Measurements from ENCODE around the gene TMEM63C.
A peak's percentile ranks its signal among the peaks of the same experiment; 100 is the strongest.

TMEM63C gene

GRCh38 chr14:77199590-77199989, 18.0 kb downstream of the TMEM63C start:
- no peak for ATAC-seq
- DNase-seq, result no peak

- no peak for ATAC-seq
- DNase-seq, result no peak
Measured at GRCh38 chr14:77200406-77200985, 18.9 kb downstream of the TMEM63C start.

- ATAC-seq (no peak), DNase-seq (no peak)
Measured at GRCh38 chr14:77201696-77202095, 20.1 kb downstream of the TMEM63C start.

- ATAC-seq, result no peak
- DNase-seq, result no peak
Measured at GRCh38 chr14:77203611-77204458, 22.2 kb downstream of the TMEM63C start.

GRCh38 chr14:77204459-77204771, 22.8 kb downstream of the TMEM63C start:
- DNase-seq (no peak), ATAC-seq (no peak)

GRCh38 chr14:77204907-77205306, 23.3 kb downstream of the TMEM63C start:
- no peak for ATAC-seq
- no peak for DNase-seq

- ATAC-seq (no peak), DNase-seq (no peak)
Measured at GRCh38 chr14:77205566-77205965, 24.0 kb downstream of the TMEM63C start.

GRCh38 chr14:77206261-77206824, 24.7 kb downstream of the TMEM63C start:
- ATAC-seq (no peak), DNase-seq (no peak)

GRCh38 chr14:77206877-77207389, 25.3 kb downstream of the TMEM63C start:
- ATAC-seq (no peak), DNase-seq (no peak)

GRCh38 chr14:77208291-77208978, 26.8 kb downstream of the TMEM63C start:
- DNase-seq (peak; percentile 64), ATAC-seq (no peak)

GRCh38 chr14:77208979-77209318, 27.4 kb downstream of the TMEM63C start:
- DNase-seq (no peak), ATAC-seq (no peak)

GRCh38 chr14:77212097-77212870, 30.7 kb downstream of the TMEM63C start:
- DNase-seq, result no peak
- ATAC-seq, result no peak

- ATAC-seq, result peak; percentile 55
- peak; percentile 54 for DNase-seq
Measured at GRCh38 chr14:77212943-77213678, 31.5 kb downstream of the TMEM63C start.

- ATAC-seq (no peak), DNase-seq (no peak)
Measured at GRCh38 chr14:77213679-77214016, 32.0 kb downstream of the TMEM63C start.

- ATAC-seq, result no peak
- no peak for DNase-seq
Measured at GRCh38 chr14:77214216-77214615, 32.6 kb downstream of the TMEM63C start.

- ATAC-seq, result no peak
- no peak for DNase-seq
Measured at GRCh38 chr14:77217551-77217950, 36.0 kb downstream of the TMEM63C start.

GRCh38 chr14:77219591-77219990, 38.0 kb downstream of the TMEM63C start:
- ATAC-seq (no peak), DNase-seq (no peak)

- no peak for ATAC-seq
- DNase-seq, result no peak
Measured at GRCh38 chr14:77220246-77221017, 38.8 kb downstream of the TMEM63C start.

GRCh38 chr14:77221241-77221871, 39.8 kb downstream of the TMEM63C start:
- no peak for ATAC-seq
- DNase-seq, result no peak

GRCh38 chr14:77222546-77223225, 41.1 kb downstream of the TMEM63C start:
- ATAC-seq (no peak), DNase-seq (no peak)
